D721Med (cell line): ENCODE data around the gene WFIKKN1.

ENCODE experiments used
- DNase-seq: peaks from one replicate; pipeline ENCODE4 v3.0.0; 2011; ENCODE audit warnings: low spot score; ENCODE audit not compliant: insufficient read length
- FAIRE-seq: peaks from 2 replicates; lab custom pipeline; 2011; peaks lifted over from hg19 to GRCh38; lab: Jason Lieb, UNC
- TF ChIP-seq, protein P1 (sequence below): IDR thresholded peaks from 2 replicates; pipeline ENCODE4 v1.5.1; 2012; ENCODE audit warnings: mild to moderate bottlenecking, control low read depth; ENCODE audit not compliant: insufficient read depth; ENCODE audit errors: missing control alignments

WFIKKN1 gene

DNA sequence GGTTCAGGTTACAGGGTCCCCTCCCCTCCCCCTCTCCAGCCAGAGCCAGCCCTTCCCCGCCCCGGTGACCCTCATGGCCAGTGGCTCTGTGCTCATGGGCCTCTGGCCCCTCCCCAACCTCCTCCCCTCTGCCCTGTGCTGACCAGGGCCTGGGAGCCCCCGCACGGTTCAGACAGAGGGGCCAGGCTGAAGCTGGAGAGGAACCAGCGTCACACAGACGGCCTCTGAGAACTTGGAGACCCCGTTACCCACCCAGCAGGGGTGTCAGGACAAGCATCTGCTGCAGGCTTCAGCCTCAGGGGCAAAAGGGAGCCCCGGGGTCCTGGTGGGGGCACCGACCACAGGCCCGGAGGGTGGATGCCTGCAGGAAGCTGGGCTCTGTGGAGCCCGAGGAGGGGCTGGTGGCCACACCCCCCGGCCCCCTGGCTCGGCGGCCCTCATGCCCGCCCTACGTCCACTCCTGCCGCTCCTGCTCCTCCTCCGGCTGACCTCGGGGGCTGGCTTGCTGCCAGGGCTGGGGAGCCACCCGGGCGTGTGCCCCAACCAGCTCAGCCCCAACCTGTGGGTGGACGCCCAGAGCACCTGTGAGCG is at the start of gene WFIKKN1:
Gene WFIKKN1 (plus strand): TSS at position 171 of the 591 bp plus-strand sequence. CDS start 269 bp downstream, at position 440.
- TF ChIP-seq, protein P1, sequence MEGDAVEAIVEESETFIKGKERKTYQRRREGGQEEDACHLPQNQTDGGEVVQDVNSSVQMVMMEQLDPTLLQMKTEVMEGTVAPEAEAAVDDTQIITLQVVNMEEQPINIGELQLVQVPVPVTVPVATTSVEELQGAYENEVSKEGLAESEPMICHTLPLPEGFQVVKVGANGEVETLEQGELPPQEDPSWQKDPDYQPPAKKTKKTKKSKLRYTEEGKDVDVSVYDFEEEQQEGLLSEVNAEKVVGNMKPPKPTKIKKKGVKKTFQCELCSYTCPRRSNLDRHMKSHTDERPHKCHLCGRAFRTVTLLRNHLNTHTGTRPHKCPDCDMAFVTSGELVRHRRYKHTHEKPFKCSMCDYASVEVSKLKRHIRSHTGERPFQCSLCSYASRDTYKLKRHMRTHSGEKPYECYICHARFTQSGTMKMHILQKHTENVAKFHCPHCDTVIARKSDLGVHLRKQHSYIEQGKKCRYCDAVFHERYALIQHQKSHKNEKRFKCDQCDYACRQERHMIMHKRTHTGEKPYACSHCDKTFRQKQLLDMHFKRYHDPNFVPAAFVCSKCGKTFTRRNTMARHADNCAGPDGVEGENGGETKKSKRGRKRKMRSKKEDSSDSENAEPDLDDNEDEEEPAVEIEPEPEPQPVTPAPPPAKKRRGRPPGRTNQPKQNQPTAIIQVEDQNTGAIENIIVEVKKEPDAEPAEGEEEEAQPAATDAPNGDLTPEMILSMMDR: no peak
- FAIRE-seq (no peak), DNase-seq (no peak)

DNA sequence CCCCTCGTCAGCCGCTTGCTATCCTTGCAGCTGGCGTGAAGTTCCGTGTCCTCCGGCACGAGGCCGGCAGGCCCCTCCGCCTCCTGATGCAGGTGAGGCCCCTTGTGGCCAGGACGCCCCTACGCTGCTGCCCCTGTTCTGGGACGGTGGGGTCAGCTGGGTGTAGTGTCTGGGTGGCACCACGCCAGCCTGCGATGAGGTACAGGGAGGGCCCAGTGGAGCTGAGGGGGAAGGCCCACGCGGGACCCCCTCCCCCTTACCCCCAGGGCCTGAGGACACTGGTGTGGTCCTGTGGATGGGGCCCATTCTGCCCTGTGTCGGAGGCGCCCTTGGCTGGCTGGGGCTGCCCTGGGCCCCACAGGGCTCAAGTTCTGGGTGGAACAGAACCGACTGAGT is 48.6 kb upstream of the WFIKKN1 start:
- no peak for FAIRE-seq
- DNase-seq: no peak
- TF ChIP-seq, protein P1: no peak

DNA sequence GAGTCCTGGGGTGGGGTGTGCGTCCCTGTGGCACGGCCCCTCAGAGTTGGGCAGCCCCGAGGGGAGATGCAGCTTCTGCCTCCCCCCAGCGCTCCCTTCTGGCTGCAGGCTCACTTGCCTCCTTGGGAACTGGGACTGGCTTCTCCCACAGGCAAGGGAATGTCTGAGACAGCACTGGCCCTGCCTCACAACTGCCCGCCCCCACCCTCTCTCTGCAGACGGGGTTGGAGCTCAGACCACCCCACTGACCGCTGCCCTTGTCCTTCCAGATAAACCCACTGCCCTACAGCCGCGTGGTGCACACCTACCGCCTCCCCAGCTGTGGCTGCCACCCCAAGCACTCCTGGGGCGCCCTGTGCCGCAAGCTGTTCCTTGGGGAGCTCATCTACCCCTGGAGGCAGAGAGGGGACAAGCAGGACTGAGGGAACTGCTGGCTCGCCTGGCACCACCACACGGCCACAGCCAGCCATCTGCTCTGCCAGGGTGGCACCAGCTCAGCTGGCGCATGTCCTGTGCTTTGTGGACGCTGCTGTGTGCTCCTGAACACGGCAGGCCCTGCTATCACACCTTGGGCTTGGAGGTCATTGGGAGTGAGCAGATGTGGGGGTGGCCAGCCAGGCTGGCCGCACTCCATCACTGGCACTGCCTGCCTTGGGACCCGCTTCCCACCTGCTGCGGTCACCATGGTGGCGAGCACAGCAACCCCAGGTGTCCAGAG is 48.0 kb upstream of the WFIKKN1 start:
- DNase-seq: no peak
- no peak for FAIRE-seq
- TF ChIP-seq, protein P1: no peak

DNA sequence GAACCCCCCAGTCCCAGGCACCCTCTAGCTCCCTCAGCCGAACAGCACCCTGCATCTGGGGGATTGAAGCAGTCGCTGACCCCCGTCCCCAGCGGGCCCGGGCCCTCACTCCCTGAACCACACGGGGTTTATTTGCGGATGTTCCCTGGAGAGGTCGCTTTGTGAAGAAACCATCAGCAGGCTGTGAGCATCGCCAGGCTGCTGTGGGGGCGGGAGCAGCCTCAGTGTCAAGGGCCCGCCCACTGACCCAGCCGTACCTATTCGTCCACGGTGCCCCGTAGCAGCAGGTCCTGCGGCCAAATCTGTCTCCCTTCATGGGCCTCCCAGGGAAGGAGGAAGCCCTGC is 47.3 kb upstream of the WFIKKN1 start:
- FAIRE-seq: no peak
- DNase-seq: no peak
- TF ChIP-seq, protein P1: no peak

DNA sequence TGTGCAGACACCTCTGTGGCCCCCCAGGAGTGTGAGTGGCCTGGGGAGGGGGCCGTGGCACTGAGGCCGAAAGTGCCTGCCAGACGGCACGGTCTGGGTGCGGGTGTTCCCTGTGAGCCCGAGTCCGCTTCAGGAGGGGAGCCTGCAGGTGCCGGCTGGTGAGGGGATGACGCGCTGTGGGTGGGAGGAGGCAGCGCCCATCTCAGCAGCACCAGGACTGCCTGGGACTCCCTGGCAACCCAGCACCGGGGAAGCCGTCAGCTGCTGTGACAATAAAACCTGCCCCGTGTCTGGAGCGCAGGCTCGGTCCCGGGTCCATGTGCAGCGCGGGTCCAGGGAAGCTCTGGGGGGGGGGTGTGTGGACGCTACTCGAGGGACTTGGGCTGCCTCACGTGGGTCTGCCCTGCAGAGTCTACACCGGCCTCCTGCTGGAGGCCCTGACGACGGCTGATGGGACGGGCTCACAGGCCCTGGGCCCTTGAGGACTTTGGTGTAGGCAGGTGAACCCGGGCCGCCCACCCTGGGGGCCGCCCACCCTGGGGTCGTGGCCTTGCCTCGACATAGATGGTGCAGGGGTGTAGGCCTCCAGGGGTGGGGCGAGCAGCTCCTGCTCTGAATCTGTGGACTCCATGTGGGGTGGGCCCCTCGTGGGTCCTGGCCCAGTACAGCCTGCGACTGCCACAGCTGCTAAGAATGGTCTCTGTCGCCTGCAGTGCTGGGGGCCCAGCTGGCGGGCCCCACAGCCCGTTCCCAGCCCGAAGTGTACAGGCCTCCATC is 46.8 kb upstream of the WFIKKN1 start:
- TF ChIP-seq, protein P1: no peak
- FAIRE-seq (no peak), DNase-seq (no peak)

GRCh38 chr16:585351-585750 is 45.4 kb upstream of the WFIKKN1 start:
- no peak for FAIRE-seq
- DNase-seq: no peak
- TF ChIP-seq, protein P1: no peak
